Tibial nerve (tissue), 4 donors: ENCODE measurements around the gene RNASE7. TPM values are rescaled to one million over a fixed set of nuclear protein-coding genes. Genes with fewer than 3 reads are reported as not detected.

Experiments
- DNase-seq, 2 donors: peaks; one replicate each; pipeline ENCODE4 v3.0.0-alpha.2; 2019; ENCODE audit warnings: low spot score in 2 of 2
- H3K27ac ChIP-seq, 4 donors: fragments of 200-600 bp; sonication (generic) in 3 of 4; one replicate each; pipeline ENCODE4 v1.5.1; 2017 to 2019; ENCODE audit warnings: mild to moderate bottlenecking in 1 of 4
- H3K27me3 ChIP-seq, 2 donors: fragments of 200-600 bp; sonication (generic) in 1 of 2; one replicate each; pipeline versions ENCODE4 v1.5.1 to v1.6.0; 2017 to 2019
- H3K36me3 ChIP-seq, 3 donors: fragments of 200-600 bp; sonication (generic); one replicate each; pipeline ENCODE4 v1.5.1; 2018 to 2019
- H3K4me1 ChIP-seq, 4 donors: fragments of 200-600 bp; sonication (generic) in 3 of 4; one replicate each; pipeline ENCODE4 v1.5.1; 2017 to 2019
- H3K4me3 ChIP-seq, 4 donors: fragments of 200-600 bp; sonication (generic) in 3 of 4; one replicate each; pipeline ENCODE4 v1.5.1; 2017 to 2019; ENCODE audit warnings: mild to moderate bottlenecking in 1 of 4, moderate library complexity in 1 of 4
- H3K9me3 ChIP-seq, 4 donors: fragments of 200-600 bp; sonication (generic) in 3 of 4; one replicate each; pipeline ENCODE4 v1.5.1; 2017 to 2019
- EP300 ChIP-seq, 2 donors: sonication (generic); formaldehyde crosslinking; IDR thresholded peaks; one replicate each; pipeline ENCODE4 v1.6.1; 2017; ENCODE audit warnings: antibody characterized with exemption in 2 of 2, mild to moderate bottlenecking in 1 of 2
- POLR2A ChIP-seq, 2 donors: fragments of 450-650 bp; IDR thresholded peaks; one replicate each; pipeline ENCODE4 v1.6.1; 2017; ENCODE audit warnings: antibody characterized with exemption in 2 of 2, mild to moderate bottlenecking in 2 of 2, moderate library complexity in 2 of 2
- WGBS, 2 donors: methylation state at CpG; one replicate each; pipeline ENCODE4 v1.1.5; 2018; 5-methylcytosine and 5-hydroxymethylcytosine counted together
- total RNA-seq, 4 donors: library from RNA; depleted of rRNA; stranded (reverse); fragments of >200 nt; gene quantifications; one replicate each; pipeline ENCODE4 v1.1.0, GENCODE V29; 2016
- TF ChIP-seq, protein P1 (sequence below), 5 experiments: fragments of 200-600 bp in 3 of 5; fragments of 450-650 bp in 2 of 5; sonication (generic) in 3 of 5; IDR thresholded peaks; one replicate each; pipeline ENCODE4 v1.5.1; 2016 to 2019; ENCODE audit warnings: antibody characterized with exemption in 5 of 5, mild to moderate bottlenecking in 3 of 5, moderate library complexity in 2 of 5

The RNASE7 gene
- total RNA-seq, 4 donors from 2014 or later: not detected

DNA sequence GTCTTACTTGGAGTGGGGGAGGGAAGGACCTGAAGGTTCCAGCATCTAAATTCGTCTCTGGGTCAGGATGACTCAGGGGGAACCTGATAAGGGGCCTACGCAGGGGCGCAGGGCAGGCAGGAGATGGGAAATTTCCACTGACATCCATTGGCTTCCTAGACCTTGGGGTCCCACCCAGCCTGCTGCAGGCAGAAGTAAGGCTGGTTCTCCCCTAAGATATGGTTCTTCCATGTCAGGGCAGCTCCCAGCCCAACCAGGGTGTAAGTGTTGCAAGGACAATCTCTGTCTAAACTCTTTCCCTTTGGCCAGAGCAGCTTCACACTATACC, 15.2 kb upstream of the RNASE7 start:
- Histone ChIP-seq H3K9me3 (no peaks in the 10 kb centered on the region), H3K27me3 (no peaks in the 10 kb centered on the region), H3K4me3 (peak overlapping the region in 2 of 4 donors; percentile 65 to 75), H3K4me1 (peaks cover 0 to 50% (median 13%) of the 10 kb centered on the region in 4 donors), H3K36me3 (peaks cover 0 to 5% (median 0%) of the 10 kb centered on the region in 3 donors), H3K27ac (peak overlapping the region; percentile 92 to 99 (median 96))
- DNase-seq: no peak
- TF ChIP-seq, protein P1, sequence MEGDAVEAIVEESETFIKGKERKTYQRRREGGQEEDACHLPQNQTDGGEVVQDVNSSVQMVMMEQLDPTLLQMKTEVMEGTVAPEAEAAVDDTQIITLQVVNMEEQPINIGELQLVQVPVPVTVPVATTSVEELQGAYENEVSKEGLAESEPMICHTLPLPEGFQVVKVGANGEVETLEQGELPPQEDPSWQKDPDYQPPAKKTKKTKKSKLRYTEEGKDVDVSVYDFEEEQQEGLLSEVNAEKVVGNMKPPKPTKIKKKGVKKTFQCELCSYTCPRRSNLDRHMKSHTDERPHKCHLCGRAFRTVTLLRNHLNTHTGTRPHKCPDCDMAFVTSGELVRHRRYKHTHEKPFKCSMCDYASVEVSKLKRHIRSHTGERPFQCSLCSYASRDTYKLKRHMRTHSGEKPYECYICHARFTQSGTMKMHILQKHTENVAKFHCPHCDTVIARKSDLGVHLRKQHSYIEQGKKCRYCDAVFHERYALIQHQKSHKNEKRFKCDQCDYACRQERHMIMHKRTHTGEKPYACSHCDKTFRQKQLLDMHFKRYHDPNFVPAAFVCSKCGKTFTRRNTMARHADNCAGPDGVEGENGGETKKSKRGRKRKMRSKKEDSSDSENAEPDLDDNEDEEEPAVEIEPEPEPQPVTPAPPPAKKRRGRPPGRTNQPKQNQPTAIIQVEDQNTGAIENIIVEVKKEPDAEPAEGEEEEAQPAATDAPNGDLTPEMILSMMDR (IDR thresholded peaks at IDR 0.05): no peak
- TF ChIP-seq EP300 (IDR thresholded peaks at IDR 0.05): no peak
- TF ChIP-seq POLR2A (IDR thresholded peaks at IDR 0.05): no peak
- 22 to 52% methylated on average over 3 of the region's 3 CpGs for WGBS, 2 donors

DNA sequence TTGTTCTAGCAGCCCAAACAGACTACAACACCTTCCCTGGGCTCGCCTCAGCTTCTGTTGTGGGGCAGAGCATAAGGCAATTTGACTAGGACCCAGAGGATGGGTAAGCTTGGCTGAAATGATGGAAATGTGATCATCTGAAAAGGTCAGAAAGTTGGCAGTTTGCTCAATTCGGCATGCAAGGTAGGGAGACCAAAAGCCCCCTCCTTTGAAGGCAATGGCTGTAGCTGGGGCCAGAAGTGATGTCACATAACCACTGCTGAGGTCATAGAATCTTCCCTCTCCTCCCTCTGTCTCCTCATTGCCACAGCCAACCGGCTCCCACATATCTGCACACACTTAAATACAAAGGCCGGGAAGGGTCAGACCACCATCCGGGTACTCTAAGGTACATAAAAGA, 12.2 kb upstream of the RNASE7 start, which contains the start of gene TPPP2:
Gene TPPP2, plus strand, starts transcription at position 301 of the 400 bp plus-strand sequence. CDS start 365 bp downstream, outside the sequence.
- peaks cover 0 to 29% (median 10%) of the 10 kb centered on the region in 4 donors for H3K4me1 ChIP-seq
- no peaks in the 10 kb centered on the region for H3K36me3 ChIP-seq
- no peak for TF ChIP-seq POLR2A (IDR thresholded peaks at IDR 0.05)
- TF ChIP-seq EP300 (IDR thresholded peaks at IDR 0.05): no peak
- TF ChIP-seq, protein P1 (IDR thresholded peaks at IDR 0.05): no peak
- WGBS, 2 donors: 91% methylated on average over 5 of the region's 5 CpGs
- no peak for DNase-seq
- H3K4me3 ChIP-seq: no peak within 1 kb of the TSS
- H3K27me3 ChIP-seq: no peaks in the 10 kb centered on the region
- H3K27ac ChIP-seq: peak within 1 kb of the TSS in 2 of 4 donors; percentile 99
- no peaks in the 10 kb centered on the region for H3K9me3 ChIP-seq

DNA sequence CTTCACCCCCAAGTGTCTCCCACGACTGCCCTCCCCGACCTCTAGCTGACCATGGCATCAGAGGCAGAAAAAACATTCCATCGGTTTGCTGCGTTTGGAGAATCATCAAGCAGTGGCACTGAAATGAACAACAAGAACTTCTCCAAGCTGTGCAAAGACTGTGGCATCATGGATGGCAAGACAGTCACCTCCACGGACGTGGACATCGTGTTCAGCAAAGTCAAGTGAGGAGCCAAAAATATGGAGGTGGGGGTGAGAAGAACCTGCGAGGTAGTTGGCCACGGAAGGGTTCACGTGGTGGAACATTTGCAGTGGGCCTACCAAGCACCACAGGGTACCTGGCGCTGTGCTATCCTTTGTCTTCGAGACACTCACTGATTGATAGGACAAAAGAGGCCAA, 11.6 kb upstream of the RNASE7 start:
- Histone ChIP-seq H3K27me3 (no peaks in the 10 kb centered on the region), H3K4me3 (no peak overlapping the region), H3K4me1 (peaks cover 0 to 29% (median 10%) of the 10 kb centered on the region in 4 donors), H3K9me3 (no peaks in the 10 kb centered on the region), H3K27ac (no peak overlapping the region), H3K36me3 (no peaks in the 10 kb centered on the region)
- WGBS, 2 donors: 72 to 78% methylated on average over 12 of the region's 12 CpGs
- no peak for TF ChIP-seq POLR2A (IDR thresholded peaks at IDR 0.05)
- TF ChIP-seq, protein P1 (IDR thresholded peaks at IDR 0.05): no peak
- TF ChIP-seq EP300 (IDR thresholded peaks at IDR 0.05): no peak
- DNase-seq: no peak

DNA sequence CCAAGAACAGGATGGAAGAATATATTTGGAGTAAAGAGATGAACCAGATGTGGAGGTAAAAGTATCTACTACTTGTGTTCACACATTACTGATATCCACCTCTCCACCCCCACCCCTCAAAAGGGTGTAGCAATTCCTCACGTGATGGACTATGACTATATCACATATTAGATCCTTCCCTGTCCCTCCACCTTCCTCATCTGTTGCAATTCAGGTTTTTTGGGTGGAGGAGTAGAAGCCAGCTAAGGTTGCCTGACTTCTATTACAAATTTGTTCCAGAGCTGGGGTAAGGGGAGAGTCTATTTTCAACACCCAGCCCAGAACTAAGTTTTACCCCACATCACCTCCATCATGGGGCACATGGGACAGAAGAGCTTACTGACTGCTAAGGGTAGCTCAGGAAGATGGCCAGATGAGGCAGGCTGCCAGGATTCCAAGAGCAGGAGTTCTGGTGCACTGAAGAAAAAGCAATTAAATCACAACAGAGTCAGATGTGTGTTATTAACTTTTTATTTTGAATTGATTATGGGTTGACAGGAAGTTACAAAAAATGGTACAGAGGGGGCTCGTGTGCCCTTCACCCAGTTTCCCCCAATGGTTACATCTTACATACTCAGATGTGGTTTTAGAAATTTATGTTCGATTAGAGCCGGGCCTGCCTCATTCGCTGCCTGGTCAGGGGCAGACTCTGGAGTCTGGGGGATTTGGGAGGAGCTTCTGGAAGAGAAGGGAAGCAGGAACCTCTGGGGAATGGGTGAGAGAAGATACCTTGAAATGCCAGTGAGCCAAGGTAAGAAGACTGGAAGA, 9.6 kb upstream of the RNASE7 start:
- Histone ChIP-seq H3K9me3 (no peaks in the 10 kb centered on the region), H3K27ac (no peak overlapping the region), H3K4me1 (peaks cover 0 to 18% (median 6%) of the 10 kb centered on the region in 4 donors), H3K36me3 (no peaks in the 10 kb centered on the region), H3K27me3 (no peaks in the 10 kb centered on the region), H3K4me3 (no peak overlapping the region)
- 84 to 87% methylated on average over 5 of the region's 5 CpGs for WGBS, 2 donors
- no peak for DNase-seq
- TF ChIP-seq POLR2A (IDR thresholded peaks at IDR 0.05): no peak
- TF ChIP-seq, protein P1 (IDR thresholded peaks at IDR 0.05): no peak
- no peak for TF ChIP-seq EP300 (IDR thresholded peaks at IDR 0.05)

DNA sequence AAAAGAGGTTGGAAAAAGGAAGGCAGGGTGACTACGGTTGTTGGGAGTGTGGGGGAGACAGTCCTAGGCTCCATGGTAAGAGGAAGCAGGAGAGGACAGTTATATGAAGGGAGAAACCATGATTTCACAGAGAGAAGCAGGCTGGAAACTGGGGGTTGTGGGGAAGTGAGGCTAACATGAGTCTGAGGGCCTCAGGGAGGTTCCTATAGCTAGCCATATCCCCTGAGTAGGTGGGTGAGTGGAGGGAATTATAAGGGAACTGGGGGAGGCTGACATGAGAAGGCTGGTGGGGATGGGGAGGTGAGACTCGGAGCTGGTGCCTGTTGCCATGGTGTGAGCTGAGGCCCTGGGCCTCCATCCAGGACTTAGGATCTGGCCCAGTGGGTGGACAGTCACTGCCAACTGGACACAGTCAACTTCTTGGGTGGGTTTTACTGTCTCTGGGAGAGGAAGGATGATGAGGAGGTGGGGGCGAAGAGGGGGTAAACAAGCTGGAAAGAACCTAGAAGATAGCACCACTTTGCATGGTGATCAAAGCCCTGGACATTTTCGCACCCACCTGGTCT, 8.9 kb upstream of the RNASE7 start:
- H3K9me3 ChIP-seq: no peaks in the 10 kb centered on the region
- peaks cover 0 to 19% (median 10%) of the 10 kb centered on the region in 4 donors for H3K4me1 ChIP-seq
- no peak for DNase-seq
- 90 to 92% methylated on average over 4 of the region's 4 CpGs for WGBS, 2 donors
- H3K27ac ChIP-seq: no peak overlapping the region
- H3K27me3 ChIP-seq: no peaks in the 10 kb centered on the region
- no peak overlapping the region for H3K4me3 ChIP-seq
- TF ChIP-seq EP300 (IDR thresholded peaks at IDR 0.05) (no peak), POLR2A (IDR thresholded peaks at IDR 0.05) (no peak)
- TF ChIP-seq, protein P1 (IDR thresholded peaks at IDR 0.05): no peak
- no peaks in the 10 kb centered on the region for H3K36me3 ChIP-seq
